Ishikawa (cell line): ENCODE measurements around the gene GIMAP5.

Experiments used
- CEBPB ChIP-seq: IDR thresholded peaks from 2 replicates; pipeline ENCODE4 v1.6.1; 2012
- CREB1 ChIP-seq: IDR thresholded peaks from 2 replicates; pipeline ENCODE4 v1.6.1; 2012; ENCODE audit warnings: low read depth
- EGR1 ChIP-seq: IDR thresholded peaks from 2 replicates; pipeline ENCODE4 v1.6.1; 2012
- EP300 ChIP-seq: IDR thresholded peaks from 2 replicates; pipeline ENCODE4 v1.6.1; 2012; ENCODE audit warnings: borderline replicate concordance
- FOXM1 ChIP-seq: IDR thresholded peaks from 2 replicates; pipeline ENCODE4 v1.6.1; 2012; ENCODE audit warnings: low read depth, borderline replicate concordance
- NFIC ChIP-seq: IDR thresholded peaks from 2 replicates; pipeline ENCODE4 v1.6.1; 2012
- RAD21 ChIP-seq: IDR thresholded peaks from 2 replicates; pipeline ENCODE4 v1.6.1; 2012; ENCODE audit warnings: low read depth
- REST ChIP-seq: IDR thresholded peaks from 2 replicates; pipeline ENCODE4 v1.6.1; 2012; ENCODE audit warnings: low read depth, mild to moderate bottlenecking
- TAF1 ChIP-seq: IDR thresholded peaks from 2 replicates; pipeline ENCODE4 v1.6.1; 2012; ENCODE audit warnings: low read depth, mild to moderate bottlenecking
- TCF12 ChIP-seq: IDR thresholded peaks from 2 replicates; pipeline ENCODE4 v1.6.1; 2012; ENCODE audit warnings: low read depth
- TEAD4 ChIP-seq: IDR thresholded peaks from 2 replicates; pipeline ENCODE4 v1.6.1; 2012
- USF1 ChIP-seq: IDR thresholded peaks from 2 replicates; pipeline ENCODE4 v1.6.1; 2012
- YY1 ChIP-seq: IDR thresholded peaks from 2 replicates; pipeline ENCODE4 v1.6.1; 2012; ENCODE audit warnings: low read depth
- ZBTB7A ChIP-seq: IDR thresholded peaks from 2 replicates; pipeline ENCODE4 v1.6.1; 2012; ENCODE audit warnings: low read depth
- TF ChIP-seq, protein P1 (sequence below): IDR thresholded peaks from 2 replicates; pipeline ENCODE4 v1.6.1; 2012

The GIMAP5 gene

GRCh38 chr7:150732786-150733481 lies 4.3 kb upstream of the GIMAP5 start:
- TF ChIP-seq CREB1 = no peak
- no peak for TF ChIP-seq NFIC
- no peak for TF ChIP-seq TEAD4
- TF ChIP-seq, protein P1, sequence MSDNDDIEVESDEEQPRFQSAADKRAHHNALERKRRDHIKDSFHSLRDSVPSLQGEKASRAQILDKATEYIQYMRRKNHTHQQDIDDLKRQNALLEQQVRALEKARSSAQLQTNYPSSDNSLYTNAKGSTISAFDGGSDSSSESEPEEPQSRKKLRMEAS = no peak
- TF ChIP-seq ZBTB7A = no peak
- no peak for TF ChIP-seq EP300
- no peak for TF ChIP-seq TAF1
- no peak for TF ChIP-seq YY1

DNA sequence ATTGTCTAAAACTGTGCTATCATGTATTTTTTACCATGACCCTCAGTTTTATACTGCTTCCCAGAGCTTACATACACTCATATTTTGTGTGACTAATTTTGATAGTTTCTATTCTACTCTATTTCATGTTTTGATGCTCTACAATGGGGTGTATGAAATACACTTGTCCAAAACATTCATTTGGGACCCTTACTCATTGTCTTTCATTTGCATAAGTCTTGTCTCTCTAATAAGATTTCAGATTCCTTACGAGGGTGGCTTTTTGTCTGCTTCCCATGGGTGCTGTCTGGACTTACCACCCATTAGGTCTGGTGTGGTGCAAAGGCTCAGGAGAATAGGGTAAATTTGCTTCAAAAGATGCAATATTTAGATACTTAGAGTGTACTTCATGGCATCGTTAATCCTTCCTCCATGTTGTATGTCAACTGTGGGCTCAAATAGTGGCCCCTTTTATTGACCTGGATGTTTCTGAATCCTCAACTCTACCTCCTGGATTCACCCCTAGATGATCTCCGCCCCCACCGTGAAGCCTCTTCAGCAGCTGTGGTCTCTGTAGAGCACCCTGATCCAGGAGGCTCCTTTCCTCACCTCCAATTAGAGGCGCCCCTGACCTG lies 3.6 kb upstream of the GIMAP5 start:
- no peak for TF ChIP-seq EP300
- TF ChIP-seq RAD21 = no peak
- TF ChIP-seq ZBTB7A = no peak
- TF ChIP-seq NFIC = no peak
- no peak for TF ChIP-seq YY1
- TF ChIP-seq USF1 = no peak
- TF ChIP-seq, protein P1 = no peak
- TF ChIP-seq TAF1 = no peak
- TF ChIP-seq REST = no peak
- TF ChIP-seq EGR1 = no peak
- TF ChIP-seq FOXM1 = no peak
- TF ChIP-seq CREB1 = no peak
- TF ChIP-seq TEAD4 = no peak
- no peak for TF ChIP-seq CEBPB
- TF ChIP-seq TCF12 = no peak

DNA sequence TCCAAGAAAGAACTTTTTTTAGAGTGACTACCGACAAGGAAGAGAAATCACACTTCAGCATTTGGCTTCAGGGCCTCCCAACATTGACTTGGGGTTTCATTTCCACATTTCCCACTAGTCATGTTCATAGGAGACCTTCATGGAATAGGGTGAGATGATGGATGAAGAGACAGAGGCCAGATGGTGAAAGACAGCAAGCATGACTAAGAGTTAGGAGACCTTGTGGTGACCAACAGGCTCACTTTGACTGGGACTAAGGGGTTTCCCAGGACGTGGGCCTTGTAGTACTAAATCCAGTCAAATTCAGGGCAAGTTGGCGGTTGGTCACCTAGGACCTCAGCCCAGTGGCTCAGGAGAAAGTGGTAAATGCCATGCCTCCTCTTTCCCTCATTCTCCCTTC lies 3.0 kb upstream of the GIMAP5 start:
- TF ChIP-seq TEAD4 (no peak), EP300 (no peak), NFIC (no peak), CREB1 (no peak), USF1 (no peak), TAF1 (no peak), EGR1 (no peak), YY1 (no peak), REST (no peak), CEBPB (no peak), TCF12 (no peak), RAD21 (no peak), FOXM1 (no peak), ZBTB7A (no peak)
- TF ChIP-seq, protein P1 = no peak

GRCh38 chr7:150735596-150736358 lies 1.4 kb upstream of the GIMAP5 start:
- TF ChIP-seq REST (no peak), USF1 (no peak)
